Activated CD4-positive, CD25-positive, alpha-beta regulatory T cell treated with anti-CD3 and anti-CD28 coated beads, Interleukin-2, amount 50 U/mL, for 24 hours (primary cell): ENCODE measurements around the gene BHLHA15.
"Not testable (repeated sequence)": the region's sequence is repeated elsewhere in the genome, so short reads cannot be mapped to it uniquely, and the experiment has no call there.

Experiments
- ATAC-seq, 2 donors: fragments of 150-1000 bp; cut with Tn5 transposase; one replicate each; pipeline ENCODE4 v1.10.0; 2021; ENCODE audit warnings: mild to moderate bottlenecking in 1 of 2, moderate library complexity in 1 of 2

Gene BHLHA15

DNA sequence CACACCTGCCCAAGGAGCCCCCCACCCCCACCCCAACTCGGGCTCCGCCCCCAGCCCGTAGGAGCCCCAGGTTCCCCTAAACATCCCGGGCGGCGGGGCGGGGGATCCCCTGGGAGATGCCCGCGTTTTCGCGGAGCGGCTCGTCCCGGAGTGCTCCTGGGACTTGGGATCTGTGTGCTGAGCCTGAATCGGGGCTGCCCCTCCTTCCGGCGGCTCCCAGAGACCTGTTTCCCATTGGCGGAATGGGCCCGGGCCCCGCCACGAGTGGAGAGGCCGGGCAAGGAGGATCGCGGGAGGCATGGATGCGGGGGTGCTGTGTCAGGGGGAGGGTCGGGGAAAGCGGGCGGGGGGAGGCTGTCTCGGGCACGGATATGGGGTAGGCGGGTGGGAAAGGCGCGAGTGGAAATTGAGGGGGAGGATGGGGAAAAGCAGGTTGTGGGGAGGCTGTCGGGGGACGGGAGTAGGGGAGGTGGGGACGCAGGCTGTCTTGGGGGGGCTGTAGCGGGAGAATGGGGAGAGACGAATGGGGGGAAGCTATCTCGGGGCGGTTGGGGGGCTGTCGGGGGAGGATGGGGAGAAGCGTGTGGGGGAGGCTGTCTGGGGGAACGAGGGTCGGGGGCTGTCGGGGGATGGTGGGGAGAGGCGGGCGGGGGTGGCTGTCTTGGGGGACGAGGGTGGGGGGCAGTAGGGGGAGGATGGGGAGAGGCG, 572 bp upstream of the BHLHA15 start:
- no peak for ATAC-seq

DNA sequence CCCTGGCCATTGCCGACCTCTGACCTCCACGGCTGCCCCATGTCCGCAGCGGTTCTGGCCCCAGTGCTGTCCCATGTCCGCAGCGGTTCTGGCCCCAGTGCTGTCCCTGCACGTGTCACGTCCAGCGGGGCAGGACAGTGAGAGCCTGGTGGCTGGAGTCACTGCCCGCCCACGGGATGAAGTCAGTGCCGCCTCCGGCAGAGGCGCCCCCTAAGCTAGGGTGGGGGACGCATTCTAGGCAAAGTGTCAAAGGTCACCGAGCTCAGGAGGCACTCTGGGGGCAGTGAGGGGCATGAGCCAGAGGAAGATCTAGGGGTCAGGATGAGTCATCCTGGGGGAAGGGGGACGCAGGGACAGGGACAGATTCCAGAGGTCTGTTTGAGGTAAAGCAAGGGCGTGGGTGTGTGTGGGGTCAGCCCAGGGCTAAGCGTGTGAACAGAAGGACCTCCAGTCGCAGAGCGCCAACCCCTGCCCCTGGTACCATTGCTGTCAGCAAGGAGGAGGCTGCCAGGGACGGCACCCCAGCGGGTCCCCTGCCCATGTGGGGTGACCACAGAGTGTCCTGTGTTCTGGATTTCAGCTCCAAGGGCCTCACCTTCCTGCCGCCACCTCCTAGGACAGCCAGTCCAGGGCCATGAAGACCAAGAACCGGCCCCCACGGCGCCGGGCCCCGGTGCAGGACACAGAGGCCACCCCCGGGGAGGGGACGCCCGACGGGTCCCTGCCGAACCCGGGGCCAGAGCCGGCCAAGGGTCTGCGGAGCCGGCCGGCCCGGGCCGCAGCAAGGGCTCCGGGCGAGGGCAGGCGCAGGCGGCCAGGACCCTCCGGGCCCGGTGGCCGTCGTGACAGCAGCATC, 665 bp downstream of the BHLHA15 start:
- no peak for ATAC-seq

DNA sequence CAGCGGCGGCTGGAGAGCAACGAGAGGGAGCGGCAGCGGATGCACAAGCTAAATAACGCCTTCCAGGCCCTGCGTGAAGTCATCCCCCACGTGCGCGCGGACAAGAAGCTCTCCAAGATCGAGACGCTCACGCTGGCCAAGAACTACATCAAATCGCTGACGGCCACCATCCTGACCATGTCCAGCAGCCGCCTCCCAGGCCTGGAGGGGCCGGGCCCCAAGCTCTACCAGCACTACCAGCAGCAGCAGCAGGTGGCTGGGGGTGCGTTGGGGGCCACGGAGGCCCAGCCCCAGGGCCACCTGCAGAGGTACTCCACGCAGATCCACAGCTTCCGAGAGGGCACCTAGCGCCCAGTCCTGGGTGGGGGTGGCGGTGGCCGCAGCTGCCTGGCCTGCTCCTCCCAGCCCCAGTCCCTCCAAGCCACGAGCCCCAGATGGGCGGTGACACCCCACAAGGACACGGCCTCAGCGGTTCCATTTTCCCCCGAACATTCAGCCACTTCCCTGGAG, 1.3 kb downstream of the BHLHA15 start:
- no peak for ATAC-seq

DNA sequence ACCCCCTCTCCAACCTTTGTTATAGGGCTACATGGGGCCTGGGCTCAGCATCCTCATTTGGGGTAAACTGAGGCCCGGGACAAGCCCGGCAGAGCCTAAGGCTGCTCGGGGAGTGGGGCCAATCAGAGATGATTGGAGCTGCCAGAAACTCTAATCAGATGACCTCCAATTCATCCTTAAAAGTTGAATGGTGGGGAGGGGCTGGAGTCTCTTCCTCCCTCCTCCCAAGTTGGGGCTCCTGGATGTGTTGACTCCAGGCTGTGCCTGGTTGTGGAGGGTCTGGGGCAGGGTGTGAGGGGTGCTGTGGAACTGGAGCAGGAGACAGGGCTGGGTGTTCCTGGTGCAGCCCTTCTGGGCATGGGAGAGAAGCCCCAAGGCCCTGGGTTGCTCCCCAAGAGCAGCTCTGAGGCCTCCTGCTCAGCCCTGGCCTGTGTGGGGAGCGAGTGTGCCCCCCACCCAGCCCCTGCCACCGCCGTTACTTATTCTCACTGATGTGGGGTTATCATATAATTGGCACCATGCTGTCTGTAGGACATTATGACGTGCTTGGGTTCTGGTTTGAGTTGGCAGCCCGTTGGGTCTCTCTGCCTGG, 2.2 kb downstream of the BHLHA15 start:
- no peak for ATAC-seq

DNA sequence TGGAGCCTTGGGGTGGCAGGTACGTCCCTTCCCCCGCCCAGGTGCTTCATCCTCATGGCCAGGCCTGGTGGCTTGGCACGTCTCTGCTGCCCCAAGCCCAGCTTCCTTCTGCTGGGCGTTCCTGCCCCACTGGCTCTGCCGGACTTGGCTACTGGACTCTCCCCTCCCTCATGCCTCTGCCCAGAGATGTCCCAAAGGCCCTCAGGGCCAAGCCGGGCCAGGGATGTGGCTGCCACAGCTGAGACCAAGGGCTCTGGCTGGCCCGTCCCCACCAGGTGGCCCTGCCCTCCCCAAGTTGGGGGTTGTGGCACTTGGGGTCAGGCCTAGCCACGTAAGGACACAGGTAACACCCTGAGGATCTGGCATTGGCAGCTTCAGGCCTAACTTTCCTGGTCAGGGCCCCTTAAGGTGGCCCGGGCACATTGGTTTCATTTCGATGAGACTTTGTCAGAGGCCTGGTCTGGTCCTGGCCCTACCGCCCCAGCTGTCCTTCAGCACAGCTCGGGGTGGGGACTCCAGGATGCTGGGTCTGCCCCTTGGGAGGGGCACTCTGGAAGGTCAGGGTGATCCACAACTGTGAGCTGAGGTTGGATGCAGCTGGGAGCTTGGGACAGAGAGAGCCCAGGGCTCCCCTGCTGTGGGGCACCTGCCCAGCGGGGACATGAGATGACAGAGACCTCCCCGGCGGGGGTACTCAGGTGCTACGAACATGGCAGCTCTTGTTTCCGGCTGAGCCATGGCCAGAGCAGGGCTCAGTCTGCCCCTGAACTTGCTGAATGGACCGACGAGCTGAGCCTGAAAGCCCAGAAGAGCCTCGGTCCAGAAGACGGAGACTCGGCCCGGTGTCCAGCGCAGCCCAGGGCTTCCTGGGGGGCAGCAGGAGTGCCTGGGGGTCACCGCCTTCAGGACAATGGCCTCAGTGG, 2.9 kb downstream of the BHLHA15 start:
- no peak for ATAC-seq

DNA sequence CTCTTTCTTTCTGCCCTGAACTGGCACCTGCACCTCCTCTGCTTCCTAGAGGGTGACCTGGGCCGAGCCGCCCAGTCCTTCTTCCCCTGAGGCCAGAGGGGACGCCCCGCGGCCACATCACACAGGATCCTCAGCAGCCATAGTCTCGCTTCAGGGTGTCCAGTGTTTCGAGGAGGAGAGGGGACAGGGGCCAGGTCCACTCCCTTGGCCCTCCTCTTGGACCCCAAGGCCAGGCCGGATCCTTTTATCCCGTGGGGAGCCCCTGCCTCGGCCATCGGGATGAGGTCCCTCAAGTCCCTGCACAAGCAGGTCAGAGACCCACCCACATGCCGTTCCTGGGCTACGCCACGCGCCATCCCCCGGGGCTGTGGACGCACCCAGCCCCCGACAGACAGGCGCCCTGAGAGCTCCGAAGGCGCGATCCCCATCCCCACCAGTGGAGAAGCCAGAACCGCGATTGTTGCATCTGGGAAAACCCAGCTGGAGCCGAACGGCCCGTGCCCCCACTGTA, 3.6 kb downstream of the BHLHA15 start:
- no peak for ATAC-seq

DNA sequence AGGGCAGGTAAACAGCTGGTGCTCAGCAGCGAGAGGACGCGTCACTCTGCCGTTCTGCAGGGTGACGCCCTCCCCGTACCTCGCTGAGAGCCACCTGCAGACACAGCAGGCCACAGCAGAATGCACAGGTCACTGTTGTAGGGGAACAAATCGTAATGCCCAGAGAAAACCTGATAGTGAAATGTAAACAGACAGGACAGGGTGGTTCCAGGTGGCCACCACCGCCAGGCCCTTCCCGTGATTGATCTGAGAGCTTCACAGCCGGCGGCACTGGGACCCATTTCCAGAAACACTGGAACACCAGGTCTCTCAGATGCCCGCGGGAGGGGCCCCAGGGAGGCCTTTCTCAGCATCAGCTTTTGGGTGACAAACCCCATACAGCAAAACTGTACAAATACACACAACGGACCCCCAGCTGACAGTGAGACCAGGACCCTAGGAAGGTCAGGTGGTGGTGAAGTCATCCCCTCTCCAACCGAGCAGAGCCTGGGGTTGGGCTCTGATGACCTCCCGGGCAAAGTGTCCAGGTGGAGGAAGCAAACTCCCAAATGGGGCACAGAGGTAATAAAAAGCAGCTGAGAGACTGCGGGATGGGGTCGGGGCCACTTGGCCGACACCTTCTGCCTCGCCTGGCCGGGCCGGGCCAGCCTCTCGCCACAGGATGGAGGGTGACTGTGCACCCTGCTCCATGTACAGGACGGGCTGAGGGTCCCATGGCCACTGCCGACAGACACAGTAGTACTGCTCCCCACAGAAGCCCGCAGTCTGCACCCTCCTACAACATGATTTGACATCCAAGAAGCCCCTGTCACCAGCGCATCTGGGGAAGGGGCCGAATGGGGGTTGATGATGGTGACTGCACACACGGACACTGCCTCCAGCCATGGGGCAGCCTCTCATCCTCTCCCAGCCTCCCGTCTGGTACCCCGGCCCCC, 4.6 kb downstream of the BHLHA15 start:
- ATAC-seq, result no peak

DNA sequence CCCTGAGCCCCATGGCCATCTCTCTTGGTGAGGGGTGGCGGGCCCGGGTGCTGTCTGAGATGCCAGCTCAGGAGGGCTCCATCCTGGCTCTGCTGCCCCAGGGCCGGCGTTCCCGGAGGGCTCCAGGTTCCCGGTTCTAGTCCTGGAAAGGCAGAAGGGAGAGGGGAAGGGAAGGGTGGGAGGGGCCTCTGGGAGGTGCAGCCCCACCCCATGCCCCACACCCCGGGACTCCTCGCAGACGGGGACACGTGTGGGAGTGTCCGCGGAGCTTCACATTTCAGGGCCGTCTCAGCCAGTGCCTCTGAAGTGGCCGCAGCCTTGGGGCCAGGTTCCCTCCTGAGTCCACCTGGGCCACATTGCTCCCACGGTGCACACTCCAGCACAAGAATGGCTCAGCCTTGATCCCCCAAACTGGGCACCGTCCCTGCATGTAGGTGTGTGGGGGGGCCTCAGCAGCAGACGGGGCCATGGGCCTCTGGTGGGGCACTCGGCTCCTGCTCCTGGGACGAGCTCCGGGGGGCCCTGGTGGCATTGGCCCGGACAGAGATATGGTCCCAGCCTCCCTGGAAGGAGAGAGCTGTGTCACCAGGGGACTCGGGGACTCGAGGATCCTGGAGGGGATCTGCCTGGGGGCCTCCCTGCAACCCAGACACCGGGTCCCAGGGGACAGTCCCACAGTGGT, 5.8 kb downstream of the BHLHA15 start:
- no peak for ATAC-seq

DNA sequence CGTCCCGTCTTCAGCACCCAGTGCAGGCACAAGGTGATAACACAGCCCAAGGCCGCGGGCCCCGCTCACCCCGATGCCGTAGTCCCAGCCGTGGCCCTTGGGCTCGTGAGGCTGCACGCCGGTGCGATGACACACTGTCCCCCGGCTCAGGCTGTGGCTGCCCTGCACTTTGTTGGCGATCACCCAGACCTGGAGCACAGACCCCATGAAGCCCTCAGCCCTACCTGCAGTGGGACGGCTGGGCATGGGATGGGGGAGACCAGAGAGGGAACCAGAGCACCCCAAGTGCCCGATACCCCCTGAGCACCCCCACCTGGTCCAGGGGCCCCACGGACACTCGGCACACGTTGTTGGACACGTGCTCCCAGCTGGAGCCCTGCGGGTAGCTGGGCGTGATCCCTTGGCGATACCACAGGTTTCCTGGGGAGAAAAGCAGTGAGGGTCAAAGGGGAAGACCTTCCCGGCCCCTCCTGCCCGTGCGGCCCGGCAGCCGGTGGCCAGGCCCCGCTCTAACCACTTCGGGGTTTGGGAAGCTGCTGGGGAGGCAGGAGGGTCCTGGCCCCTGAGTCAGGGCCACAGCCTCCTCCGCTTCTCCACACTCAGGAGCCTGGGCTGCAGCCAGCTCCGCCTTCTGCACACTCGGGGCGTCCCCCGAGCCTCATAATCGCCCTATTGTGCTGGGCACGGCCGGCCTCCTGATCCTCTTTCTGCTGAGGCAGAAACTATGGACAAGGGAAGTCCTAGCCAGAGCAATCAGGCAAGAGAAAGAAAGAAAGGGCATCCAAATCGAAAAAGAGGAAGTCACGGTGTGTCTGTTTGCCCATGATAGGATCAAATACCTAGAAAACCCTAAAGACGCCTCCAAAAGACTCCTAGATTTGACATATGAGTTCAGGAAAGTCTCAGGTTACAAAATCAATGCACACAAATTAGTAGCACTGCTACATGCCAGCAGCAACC, 6.7 kb downstream of the BHLHA15 start:
- no peak for ATAC-seq

DNA sequence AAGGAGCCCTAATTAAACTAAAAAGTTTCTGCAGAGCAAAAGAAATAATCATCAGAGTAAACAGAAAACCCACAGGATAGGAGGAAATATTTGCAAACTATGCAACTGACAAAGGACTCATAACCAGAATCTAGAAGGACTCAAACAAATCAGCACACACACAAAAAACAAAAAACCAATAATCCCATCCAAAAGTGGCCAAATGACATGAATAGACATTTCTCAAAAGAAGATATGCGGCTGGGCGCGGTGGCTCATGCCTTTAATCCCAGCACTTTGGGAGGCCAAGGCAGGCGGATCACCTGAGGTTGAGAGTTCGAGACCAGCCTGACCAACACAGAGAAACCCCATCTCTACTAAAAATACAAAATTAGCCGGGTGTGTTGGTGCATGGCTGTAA, 8.1 kb downstream of the BHLHA15 start:
- not testable (repeated sequence) for ATAC-seq

DNA sequence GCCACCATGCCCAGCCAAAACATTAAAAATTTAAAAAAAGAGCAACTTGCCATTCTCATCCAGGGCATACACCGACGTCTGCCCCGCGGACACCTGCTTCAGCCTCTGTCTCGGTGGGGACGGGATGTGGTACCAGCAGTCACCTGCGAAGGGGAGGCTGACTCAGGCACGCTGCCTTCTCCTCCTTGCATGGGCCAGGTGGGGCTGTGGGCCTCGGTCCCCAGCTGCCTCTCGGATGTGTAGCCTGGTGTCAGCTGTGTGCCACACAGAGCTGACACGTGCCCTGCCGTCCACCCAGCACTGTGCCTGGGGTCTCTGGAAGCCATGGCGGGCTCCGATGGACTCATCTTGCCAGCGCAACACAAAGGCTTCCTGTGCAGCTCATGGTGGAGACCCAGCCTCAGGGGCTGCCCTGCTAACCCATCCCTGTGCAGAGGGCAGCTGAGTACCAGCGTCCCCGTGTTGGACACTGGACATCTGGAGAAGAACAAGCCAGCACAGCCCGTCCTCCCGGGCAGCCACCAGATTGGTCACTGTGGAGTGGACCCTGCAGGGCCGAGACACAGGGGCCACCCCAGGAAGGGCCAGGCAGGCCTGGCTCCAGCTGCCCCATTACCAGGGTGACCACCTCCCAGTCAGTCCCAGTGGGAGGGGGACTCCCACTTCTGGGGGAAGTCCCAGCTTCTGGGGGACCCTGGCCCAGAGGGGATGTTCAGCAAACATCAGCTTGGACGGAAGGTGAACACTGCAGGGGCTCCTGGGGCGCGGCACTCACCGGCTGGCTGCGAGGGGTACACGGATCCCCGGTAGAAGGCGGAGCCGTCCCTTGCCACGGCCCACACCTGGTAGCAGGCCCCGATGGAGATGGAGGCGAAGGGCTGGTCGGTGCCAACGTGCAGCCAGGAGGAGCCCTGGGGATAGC, 10.6 kb downstream of the BHLHA15 start:
- no peak for ATAC-seq

DNA sequence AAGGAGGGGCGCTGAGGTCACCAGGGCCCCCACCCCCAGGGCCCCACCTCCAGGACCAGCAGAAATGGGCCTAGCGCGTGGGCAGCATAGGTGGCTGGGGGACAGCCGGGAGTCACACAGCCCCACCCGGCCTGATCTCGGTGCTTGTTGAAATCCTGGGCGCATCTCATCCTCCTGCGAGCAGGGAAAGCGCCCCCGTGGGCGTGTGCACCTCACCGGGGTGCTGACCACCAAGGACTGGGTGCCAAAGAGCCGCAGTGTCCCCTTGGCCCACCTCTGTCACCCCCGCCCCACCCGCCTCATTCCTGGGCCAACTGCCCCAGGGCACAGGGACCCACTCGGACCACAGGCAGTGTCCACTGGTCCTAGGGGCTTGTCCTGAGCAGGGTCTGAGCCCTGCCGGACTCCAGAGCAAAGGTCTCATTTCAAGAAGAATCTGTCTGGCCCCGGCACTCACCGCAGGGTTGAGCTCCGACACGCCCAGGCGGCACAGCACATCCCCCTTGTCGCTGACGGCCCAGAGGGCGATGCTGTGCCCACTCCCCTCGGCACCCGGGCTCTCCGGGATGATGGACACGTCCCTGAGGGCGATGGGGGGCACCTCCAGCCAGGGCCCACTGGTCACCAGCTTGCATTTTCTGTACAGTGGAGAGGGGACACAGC, 11.4 kb downstream of the BHLHA15 start:
- ATAC-seq, result no peak

DNA sequence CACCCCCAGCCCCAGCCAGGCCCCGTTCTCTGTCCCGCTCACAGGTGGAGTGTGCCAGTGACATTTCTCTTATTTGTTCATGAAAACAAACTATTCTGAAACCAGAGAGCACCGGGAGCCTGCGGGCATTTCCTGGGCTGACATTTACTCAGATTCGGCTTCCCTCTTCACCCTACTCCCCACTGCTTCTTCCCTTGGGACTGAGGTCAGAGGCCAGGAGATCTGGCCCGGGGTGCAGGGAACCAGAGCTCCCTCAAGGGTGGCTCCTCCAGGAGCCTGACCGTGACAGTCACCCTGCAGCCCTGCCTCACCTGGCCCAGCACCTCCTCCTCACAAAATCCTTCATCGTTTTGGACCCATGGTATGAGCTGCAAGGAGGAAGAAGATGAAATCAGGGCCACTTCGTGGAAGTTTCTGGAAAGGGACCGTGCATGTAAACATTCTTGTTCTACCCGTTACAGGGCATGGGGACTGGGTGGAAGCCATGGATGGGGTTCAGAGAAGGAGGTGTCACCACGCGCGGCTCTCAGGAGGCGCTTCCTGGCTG, 12.2 kb downstream of the BHLHA15 start:
- no peak for ATAC-seq

DNA sequence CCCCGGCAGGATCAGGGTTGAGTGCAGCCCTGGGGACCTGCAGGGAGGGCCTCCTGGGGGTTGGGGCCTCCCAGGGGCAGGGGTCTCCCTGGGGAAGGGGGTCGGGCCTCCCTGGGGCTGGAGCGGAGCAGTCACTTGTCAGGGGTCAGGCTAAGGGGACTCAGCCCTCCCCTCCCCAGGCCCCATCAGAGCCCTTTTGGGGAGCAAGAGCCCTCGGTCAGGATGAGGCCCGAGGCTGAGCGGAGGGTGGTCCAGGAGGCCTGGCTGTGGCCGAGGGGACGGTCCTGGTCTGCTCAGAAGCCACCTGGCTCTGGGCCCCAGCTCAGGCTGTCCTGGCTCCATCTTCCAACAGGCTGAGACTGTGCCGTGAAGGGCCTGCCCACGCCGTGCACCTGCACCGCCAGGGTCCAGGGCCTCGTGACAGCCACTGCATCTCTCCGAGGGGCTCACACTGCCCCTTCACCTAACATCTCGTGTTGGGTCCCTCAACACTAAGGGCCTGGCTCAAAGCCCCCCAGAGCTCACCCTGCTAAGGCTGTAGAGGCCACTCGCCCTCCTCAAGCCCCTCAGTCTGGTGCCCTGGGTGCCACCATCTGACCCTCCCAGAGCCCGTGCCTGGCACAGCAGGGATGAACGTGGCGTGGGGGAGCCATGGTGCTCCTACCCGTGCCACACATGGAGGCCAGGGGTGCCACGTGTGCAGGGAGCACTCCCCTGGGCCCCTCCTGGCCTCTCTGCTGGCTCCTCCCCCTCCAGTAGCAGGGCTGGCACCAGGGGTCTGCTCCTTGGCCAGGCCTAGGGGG, 12.9 kb downstream of the BHLHA15 start:
- no peak for ATAC-seq

DNA sequence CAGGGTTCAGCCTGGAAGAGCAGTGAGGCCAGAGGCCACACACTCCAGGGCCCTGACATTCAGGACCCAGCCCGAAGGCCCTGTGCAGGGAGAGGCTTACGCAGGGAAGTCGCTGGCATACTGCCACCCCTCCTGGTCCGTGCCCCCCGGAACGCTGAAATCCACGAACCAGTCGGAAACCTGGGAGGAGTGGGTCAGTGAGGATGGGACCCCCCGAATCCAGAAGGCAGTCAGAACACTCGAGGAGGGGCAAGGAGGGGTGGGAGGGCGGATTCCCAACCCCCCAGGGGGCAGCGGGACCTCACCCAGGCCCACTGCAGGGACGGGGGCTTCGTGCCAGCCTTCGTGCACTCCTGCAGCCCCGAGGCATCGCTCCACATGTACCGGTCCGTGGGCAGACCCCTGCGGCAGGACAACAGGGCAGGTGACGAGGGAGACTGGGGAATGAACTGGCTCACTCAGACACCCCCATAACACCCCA, 13.5 kb downstream of the BHLHA15 start:
- no peak for ATAC-seq
